ENCODE measurements around the gene ZNF609. TPM values are rescaled to one million over a fixed set of nuclear protein-coding genes. Genes with fewer than 3 reads are reported as not detected.

Gene ZNF609
- total RNA-seq, 1 experiment from 2014 or later, result 9.9 TPM

GRCh38 chr15:64523240-64523639 is 62.9 kb downstream of the ZNF609 start:
- Histone ChIP-seq H3K27me3 (ENCODE audit: low read length) (no peaks in the 10 kb centered on the region), H3K9me3 (ENCODE audit: low read length) (no peaks in the 10 kb centered on the region), H3K4me1 (ENCODE audit: insufficient read depth, low read length) (peaks cover 9% of the 10 kb centered on the region), H2AFZ (ENCODE audit: low read length) (no peak overlapping the region), H3K79me2 (ENCODE audit: low read length) (peaks cover 65% of the 10 kb centered on the region), H3K9ac (ENCODE audit: low read length) (no peak overlapping the region), H3K4me3 (ENCODE audit: low read length) (no peak overlapping the region), H4K20me1 (ENCODE audit: low read length) (no peaks in the 10 kb centered on the region), H3F3A (ENCODE audit: low read length, unreplicated experiment) (no peaks in the 10 kb centered on the region), H3K36me3 (ENCODE audit: low read depth, low read length) (no peaks in the 10 kb centered on the region), H3K4me2 (ENCODE audit: low read length) (no peak overlapping the region), H3K9me2 (replicated peaks; ENCODE audit: low read length) (no peaks in the 10 kb centered on the region), H3K27ac (ENCODE audit: low read length) (no peak overlapping the region)
- no TSS peak for BruUV-seq (replicated peaks)
- intact Hi-C loops (cut with micrococcal nuclease), result no loop called here
- ATAC-seq (no peak), DNase-seq (no peak)
- CTCF ChIA-PET, result no interaction called here
- POLR2A ChIA-PET (ENCODE audit: unreplicated experiment), result no interaction called here
- TF ChIP-seq EZH2 (IDR thresholded peaks at IDR 0.05; ENCODE audit: low read length, unreplicated experiment) (no peak), CTCF (conservative IDR thresholded peaks at IDR 0.05; ENCODE audit: low read depth, low read length) (no peak), EZH2phosphoT487 (IDR thresholded peaks at IDR 0.05; ENCODE audit: borderline replicate concordance, low read length) (no peak)

- ATAC-seq (peak; percentile 41; the same call in 1 of the 2 replicates), DNase-seq (no peak)
- Histone ChIP-seq H3K27me3 (ENCODE audit: low read length) (no peaks in the 10 kb centered on the region), H3K4me2 (ENCODE audit: low read length) (no peak overlapping the region), H2AFZ (ENCODE audit: low read length) (no peak overlapping the region), H3F3A (ENCODE audit: low read length, unreplicated experiment) (no peaks in the 10 kb centered on the region), H3K36me3 (ENCODE audit: low read depth, low read length) (no peaks in the 10 kb centered on the region), H3K9me2 (replicated peaks; ENCODE audit: low read length) (no peaks in the 10 kb centered on the region), H3K79me2 (ENCODE audit: low read length) (peaks cover 68% of the 10 kb centered on the region), H3K9me3 (ENCODE audit: low read length) (no peaks in the 10 kb centered on the region), H3K4me3 (ENCODE audit: low read length) (no peak overlapping the region), H3K27ac (ENCODE audit: low read length) (no peak overlapping the region), H4K20me1 (ENCODE audit: low read length) (no peaks in the 10 kb centered on the region), H3K4me1 (ENCODE audit: insufficient read depth, low read length) (peaks cover 9% of the 10 kb centered on the region), H3K9ac (ENCODE audit: low read length) (no peak overlapping the region)
- CTCF ChIA-PET, result no interaction called here
- intact Hi-C loops (cut with micrococcal nuclease), result no loop called here
- POLR2A ChIA-PET (ENCODE audit: unreplicated experiment), result no interaction called here
- no peak for TF ChIP-seq CTCF (conservative IDR thresholded peaks at IDR 0.05; ENCODE audit: low read depth, low read length)
- no peak for TF ChIP-seq EZH2phosphoT487 (IDR thresholded peaks at IDR 0.05; ENCODE audit: borderline replicate concordance, low read length)
- TF ChIP-seq EZH2 (IDR thresholded peaks at IDR 0.05; ENCODE audit: low read length, unreplicated experiment), result no peak
- BruUV-seq (replicated peaks), result no TSS peak
These were observed 64.4 kb downstream of the ZNF609 start for GRCh38 chr15:64524778-64525177.

GRCh38 chr15:64525828-64526530 is 65.6 kb downstream of the ZNF609 start:
- intact Hi-C loops (cut with micrococcal nuclease), result no loop called here
- Histone ChIP-seq H4K20me1 (ENCODE audit: low read length) (no peaks in the 10 kb centered on the region), H3F3A (ENCODE audit: low read length, unreplicated experiment) (no peaks in the 10 kb centered on the region), H3K9me3 (ENCODE audit: low read length) (no peaks in the 10 kb centered on the region), H3K9ac (ENCODE audit: low read length) (no peak overlapping the region), H2AFZ (ENCODE audit: low read length) (no peak overlapping the region), H3K79me2 (ENCODE audit: low read length) (peaks cover 65% of the 10 kb centered on the region), H3K27me3 (ENCODE audit: low read length) (no peaks in the 10 kb centered on the region), H3K4me1 (ENCODE audit: insufficient read depth, low read length) (peaks cover 7% of the 10 kb centered on the region), H3K9me2 (replicated peaks; ENCODE audit: low read length) (no peaks in the 10 kb centered on the region), H3K36me3 (ENCODE audit: low read depth, low read length) (no peaks in the 10 kb centered on the region), H3K4me2 (ENCODE audit: low read length) (no peak overlapping the region), H3K4me3 (ENCODE audit: low read length) (no peak overlapping the region), H3K27ac (ENCODE audit: low read length) (no peak overlapping the region)
- no peak for TF ChIP-seq EZH2 (IDR thresholded peaks at IDR 0.05; ENCODE audit: low read length, unreplicated experiment)
- ATAC-seq (no peak), DNase-seq (no peak)
- BruUV-seq (replicated peaks), result no TSS peak
- ChIA-PET POLR2A (ENCODE audit: unreplicated experiment) (no interaction called here), CTCF (no interaction called here)
